NCI-H1048 (cell line): ENCODE measurements around the gene KSR1.

Source experiments
- DNase-seq: peaks from one replicate; lab custom pipeline; 2025; lab: John Stamatoyannopoulos, UW

The KSR1 gene

DNA sequence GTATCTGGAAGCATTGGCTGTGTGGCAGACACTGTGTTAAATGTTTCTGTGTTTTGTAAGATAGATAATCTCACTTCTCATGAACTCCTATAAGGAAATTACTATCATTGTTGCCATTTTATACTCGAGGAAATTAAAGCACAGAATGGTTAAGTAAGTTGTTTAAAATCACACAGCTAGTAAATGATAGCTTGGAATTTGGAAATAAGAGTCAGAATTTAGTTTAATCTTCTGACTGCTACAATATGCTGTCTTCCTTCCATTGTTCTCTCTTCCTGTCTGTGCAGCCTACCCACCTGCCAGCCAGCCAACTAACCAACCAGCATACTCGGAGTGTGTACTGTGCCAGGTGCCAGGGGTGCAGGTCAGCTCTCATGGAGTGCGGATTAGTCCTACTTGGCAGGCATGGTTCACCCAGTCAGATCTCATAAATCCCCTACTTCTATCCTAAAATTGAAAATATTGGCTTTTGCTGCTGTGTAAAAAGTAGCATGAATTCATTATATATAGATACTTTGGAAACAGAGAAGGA, 94.8 kb downstream of the KSR1 start:
- DNase-seq: no peak

DNA sequence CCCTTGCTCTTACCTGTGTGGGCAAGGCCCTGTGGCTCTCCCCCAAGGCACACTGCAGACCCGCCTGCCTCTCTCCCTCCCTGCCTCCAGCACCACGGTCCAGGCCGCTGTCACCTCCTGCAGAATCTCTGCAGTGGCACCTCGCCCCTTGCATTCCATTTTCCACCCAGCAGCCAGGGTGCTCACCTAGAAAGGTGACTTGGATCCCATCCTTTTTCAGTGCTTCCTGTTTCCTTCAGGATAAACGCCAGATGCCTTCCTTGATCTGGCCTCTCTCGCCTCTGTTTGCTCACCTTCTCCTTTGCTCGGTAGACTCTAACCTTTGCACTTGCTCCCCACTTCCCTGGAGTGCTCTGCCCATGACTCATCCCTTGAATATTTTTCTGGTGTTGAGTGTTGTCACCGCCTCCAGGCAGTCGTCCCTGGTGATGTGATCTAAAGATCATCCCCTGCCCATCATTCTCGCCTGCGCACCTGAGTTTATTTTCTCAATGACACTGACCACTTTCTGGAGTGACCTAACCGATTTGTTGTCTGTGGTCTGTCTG, 95.5 kb downstream of the KSR1 start:
- no peak for DNase-seq

DNA sequence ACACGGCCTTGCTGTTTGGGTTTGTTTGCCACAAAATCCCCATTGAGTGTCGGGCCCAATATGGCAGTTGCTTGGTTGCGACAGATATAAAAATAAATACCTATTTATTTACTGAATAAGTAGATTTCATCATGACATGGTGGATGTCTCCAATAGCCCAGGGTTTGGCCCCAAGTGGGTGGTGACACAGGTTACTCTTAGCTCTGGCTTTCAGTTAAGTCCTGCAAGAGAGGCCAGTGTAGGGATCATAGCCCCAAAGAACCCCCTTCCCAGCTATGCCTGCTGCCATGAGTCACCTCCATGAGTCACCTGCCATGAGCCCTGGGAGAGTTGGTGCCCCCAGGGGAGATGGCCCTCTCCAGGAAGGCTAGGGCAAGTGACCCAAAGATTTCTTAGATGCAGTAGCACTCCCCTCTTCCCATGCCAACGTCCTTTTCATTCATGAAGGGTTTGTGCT, 96.1 kb downstream of the KSR1 start:
- no peak for DNase-seq

DNA sequence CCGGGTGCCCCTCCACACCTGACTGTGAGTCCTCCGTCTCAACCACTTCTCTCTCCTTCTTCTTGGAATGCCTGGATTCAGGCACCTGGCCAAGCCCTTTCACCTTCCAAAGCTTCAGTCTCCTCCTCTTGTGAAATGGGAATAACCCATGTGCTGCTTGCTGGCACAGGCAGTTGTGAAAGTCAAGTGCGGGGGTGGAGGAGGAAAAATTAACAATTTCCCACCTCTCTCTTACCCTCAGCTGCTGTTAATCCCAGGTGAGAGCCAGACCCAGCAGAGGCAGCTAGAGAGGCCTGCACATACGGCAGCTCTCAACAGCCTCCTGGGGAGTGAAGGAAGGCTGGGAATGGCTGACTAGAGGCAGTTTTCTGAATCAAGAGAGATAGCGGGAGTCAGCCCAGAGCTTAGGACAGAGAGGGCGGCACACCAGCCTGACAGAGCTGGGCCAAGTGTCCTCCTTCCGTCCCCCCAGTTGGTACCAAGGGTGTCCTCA, 96.8 kb downstream of the KSR1 start:
- DNase-seq: no peak

DNA sequence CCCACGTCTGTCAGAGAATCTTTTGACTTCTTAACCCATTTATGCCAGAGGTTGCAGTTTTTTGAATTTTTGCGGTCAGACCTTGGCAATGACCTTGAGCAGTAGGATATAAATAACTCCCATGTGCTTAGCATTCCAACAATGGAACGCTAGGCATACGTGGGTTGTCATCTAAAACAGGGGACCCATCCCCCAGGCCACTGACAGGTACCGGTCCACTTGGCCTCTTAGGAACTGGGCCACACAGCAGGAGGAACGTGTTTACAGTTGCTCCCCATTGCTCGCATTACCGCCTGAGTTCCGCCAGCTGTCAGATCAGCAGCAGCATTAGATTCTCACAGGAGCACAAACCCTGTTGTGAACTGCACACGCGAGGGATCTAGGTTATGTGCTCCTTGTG, 97.9 kb downstream of the KSR1 start:
- no peak for DNase-seq

DNA sequence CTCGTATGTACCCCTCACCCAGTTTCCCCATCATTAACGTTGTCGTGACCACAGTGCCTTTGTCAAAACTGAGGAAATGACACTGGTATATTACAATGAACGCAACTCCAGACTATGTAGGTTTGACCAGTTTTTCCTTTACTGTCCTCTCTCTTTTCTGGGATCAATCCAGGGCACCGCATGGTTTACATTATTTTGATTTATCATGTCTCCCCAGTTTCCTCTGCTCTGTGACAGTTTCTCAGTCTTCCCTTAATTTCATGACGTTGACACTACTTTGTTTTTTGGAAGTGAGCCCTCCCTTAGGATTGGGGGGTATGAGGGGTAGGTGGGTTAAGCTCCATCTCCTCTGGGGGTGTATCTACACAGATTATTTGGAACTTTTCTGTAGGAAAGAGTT, 98.7 kb downstream of the KSR1 start:
- DNase-seq: no peak

DNA sequence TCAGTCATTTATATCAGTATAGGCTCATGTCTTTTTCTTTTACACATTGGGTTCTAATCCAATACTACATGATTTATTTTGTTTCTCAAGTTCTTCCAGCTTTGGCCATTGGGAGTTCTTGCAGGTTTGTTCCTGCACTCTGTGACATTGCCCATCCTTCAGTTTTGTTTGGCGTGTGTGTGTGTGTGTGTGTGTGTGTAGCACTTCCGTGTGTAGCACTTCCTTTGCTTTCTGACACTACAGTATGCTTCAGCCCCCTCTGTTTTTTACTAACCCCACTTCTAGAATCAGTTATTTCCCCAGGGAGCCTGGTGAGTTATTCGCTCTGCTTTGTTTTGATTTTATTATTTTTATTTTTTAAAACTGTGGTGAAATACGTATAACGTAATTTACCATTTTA, 99.1 kb downstream of the KSR1 start:
- DNase-seq: no peak

DNA sequence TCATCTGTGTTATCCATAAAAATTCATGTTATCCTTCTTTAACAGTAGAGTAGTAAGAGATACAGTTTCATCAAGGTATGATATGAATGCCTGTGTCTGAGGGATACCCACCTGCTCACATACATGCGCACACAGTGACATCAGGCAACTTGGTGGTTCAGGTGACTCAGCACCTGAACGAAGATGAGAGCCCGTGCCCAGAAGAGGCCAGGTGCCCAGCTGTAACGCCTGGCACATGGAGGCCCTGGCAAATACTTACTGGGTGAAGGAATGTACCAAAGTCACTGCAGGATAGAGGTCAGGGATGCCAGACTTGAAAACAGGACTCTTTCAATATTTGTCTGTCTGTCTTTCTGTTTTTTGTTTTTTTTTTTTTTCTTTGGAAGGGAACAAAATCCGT, 102.1 kb downstream of the KSR1 start:
- DNase-seq: no peak

DNA sequence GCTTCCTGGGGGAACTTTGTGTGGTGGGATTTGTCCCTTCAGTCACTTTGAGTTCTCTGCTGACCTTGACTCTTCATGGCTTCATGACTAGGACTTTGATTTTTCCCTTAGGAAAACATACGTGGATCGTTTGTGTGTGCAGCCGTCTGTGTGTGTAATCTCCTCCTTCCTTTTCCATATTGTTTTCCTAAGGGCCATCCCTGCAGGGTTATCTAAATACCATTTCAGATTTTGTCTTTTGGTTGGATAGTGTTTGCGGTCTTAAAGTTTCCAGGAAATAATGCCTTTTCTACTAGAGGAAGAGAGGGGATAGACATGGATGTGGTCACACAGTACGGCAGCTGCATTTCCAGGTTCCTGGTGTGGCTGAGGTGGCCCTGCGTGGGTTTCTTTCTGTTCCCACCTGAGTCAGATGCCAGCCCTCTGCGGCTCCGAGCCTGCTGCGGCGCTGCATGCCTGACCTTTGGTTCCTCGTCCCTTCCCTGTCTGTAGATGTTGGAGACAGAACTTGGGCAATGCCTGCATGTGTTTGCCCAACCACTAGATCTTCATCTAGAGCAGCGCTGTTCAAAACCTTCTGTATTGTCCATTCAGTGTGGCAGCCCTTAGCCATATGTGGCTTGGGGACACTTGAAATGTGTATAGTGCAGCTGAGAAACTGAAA, 102.7 kb downstream of the KSR1 start:
- DNase-seq: no peak

DNA sequence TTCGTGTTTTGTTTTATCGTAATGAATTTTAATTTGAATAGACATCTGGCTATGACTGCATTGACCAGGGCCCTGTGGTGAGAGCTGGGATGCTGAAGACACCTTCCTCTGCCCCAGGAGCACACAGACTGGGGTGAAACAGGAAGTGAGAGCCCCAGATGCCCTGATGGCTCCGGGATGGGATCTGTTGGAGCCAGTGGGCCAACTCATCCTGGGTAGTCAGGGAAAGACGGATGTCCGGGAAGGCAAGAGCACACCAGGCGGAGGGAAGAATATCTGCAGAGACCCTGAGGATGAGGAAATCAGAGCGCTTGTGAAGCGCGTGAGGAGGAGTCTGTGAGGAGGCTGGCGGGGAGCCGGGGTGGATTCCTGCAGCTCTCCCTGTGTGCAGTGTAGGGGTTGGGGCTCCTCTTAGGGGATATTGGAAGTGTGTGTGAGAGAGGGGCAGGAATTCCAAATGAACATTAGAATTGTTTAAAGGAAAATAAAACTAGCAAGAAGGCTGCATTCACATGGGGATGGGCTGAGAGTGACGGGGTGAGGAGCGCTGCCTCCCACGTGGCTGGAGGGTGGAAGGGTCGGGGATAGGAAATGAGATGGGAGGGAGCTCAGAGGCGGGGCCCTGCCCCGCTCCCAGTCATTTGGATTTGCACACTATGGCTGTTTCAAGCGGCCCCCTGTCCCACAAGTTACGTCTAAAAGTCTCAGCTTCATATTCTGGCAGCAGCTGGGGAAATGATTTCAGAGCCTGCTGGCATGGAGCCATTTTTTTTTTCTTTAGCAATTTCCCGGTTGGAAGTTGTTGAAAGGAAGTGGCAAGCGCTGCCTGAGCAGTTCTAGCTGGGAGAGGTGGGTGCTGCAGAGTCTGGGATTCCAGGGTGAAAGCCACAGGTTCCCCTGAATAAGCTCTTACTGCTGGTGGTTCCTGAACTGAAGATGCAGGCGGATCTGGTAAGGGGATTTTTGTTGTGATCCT, 103.5 kb downstream of the KSR1 start:
- no peak for DNase-seq

DNA sequence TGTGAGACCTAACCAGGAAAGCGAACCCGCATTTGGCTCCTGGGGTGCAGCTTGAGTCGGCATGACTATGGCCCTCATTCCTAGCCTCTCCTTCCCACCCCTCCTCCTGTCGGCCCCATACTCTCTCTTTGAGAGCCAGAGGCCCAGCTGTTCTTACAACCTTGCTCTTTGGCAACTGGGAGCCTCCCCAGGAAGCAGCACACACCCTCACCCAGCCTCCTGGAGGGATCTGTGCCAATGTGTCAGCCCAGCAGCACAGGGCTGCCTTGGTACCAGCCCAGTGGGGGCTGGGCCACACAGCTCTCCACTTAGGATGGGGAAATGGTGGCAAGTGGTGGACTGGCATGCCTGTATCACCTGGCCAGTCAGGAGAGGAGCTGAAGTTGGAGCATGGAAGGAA, 104.4 kb downstream of the KSR1 start:
- no peak for DNase-seq

DNA sequence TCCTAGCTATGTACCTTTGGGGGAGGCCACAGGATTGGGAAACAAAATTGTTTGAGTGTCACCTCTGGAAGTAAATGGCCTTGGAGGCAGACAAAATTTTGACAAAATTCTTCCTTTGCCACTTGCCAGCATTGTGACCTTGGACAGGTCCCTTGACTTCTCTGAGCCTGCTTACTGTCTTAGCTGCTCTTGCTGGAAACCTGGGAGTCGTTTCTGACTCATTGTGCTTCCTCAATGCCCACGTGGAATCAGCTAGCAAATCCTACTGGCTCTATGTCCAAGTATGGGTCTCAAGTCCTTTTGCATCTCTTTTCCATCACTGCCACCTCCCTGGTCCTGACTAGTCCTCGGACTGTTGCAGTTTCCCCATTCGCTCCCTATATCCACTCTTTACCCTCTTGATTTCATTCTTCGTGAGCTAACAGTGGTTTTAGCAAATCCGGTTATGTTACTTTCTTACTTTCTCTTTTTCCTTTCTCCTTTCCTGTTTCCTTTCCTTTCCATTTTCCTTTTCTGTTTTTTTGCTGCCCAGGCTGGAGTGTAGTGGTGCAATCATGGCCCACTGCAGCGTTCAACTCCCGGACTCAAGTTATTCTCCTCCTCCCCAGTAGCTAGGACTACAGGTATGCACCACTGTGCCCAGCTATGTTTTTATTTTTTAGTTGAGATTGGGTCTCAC, 106.7 kb downstream of the KSR1 start:
- no peak for DNase-seq

DNA sequence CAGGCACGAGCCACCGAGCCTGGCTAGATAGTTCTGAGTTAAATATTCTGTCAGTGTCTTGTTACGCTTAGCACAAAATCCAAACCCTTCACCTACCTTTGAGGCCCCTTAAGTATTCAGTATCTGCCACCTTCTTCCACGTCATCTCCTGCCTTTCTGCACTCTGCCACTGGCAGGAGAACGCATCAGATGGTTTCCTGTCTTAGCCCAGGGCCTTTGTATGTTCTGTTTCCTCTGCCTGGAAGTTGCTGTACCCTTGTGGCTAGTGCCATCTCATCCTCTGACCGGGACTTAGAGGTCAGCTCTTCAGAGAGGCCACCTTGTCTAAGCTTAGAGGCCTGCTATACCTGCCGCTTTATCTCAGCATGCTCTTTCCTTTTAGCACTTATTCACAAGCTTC, 107.3 kb downstream of the KSR1 start:
- DNase-seq: no peak

DNA sequence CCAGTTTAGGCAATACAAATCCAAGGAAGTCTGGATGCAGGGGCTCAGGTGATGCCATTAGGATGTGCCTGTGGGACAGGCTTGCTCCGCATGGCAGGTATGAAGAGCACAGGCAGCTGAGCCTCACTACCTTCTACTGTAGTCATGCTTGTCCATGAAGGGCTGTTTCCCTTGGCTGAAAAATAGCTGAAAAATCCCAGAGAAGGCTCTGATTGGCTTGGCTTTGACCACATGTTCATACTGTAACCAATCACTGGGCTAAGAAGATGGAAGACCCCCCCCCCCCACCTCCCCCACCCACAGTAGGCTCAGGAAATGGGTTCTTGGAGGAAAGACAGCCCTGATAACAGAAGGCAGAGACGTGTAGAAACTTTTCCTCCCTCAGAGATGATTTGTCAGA, 108.2 kb downstream of the KSR1 start:
- no peak for DNase-seq

DNA sequence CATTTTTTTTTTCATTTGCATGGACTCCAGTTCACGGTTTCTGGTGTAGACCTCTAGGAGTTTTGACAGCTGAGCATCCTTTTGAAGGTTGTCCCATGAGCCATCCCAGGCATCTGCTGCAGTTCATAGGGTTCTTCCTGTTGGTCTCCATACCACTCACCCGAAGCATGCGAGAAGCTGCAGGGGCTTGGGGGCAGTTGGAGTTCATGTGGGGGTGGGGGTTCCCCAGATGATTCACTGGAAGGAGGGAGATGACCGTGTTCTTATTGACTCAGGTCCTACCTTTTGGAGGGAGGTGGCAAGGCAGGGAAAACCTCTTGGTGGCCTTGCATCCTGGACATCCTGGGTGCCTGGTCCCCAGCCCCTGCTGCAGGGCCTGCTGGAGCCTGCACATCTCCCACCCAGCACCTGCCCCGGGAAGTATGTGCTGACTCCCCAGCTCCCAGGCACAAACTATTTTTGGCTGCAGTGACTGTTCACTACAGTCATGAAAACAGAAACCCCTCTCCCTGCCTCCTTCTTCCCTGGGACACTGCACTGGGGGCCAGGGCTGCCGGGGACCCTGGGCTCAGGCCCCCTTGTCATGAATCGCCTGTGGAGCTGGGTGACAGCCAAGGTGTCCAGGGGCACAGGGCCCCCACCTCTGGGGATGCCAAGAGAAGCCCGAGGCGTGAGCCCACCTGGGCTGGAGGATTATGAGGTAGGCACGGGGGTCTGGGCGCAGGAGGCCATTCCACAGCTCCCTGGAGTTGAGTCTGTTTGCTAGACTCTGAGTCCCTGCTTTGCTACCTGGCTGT, 109.8 kb downstream of the KSR1 start:
- DNase-seq: no peak

DNA sequence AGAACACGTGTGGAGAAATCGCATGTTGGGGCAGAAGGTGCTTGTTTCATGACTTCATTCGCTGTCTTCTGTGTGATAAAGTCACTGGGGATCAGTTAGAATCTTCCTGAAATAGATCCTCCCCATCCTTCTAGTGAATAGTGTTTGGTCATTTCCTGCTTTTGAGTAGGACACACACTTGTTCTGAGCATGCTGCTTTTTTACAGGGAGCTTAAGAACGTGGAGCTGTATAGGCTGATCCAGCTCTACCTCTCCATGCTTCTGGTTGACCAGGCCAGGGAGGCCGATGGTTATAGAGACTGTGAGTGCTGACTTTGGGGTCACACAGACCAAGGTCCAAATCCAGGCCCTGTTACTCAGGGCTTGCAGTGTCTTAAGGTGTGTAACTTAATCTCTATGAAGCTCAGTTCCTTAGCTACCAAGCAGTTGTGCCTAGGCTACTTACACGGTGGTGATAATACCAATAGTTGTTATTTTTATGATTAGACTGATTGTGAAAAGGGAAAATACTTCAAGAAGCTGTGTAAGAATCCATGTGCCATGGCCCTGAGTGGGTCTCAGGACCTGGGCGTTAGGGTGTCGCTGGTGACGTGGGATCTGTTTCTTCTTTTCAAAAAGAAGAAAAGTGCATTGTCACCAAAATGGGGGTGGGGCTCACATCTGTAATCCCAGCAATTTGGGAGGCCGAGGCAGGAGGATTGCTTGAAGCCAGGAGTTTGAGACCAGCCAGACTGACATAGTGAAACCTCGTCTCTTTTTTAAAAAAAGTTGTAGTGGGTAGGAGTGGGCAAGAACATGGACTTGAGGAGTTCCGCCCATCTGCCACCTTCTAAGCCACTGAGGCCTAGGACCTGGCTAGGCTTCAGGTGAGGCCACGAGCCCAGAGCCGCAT, 110.7 kb downstream of the KSR1 start:
- no peak for DNase-seq

DNA sequence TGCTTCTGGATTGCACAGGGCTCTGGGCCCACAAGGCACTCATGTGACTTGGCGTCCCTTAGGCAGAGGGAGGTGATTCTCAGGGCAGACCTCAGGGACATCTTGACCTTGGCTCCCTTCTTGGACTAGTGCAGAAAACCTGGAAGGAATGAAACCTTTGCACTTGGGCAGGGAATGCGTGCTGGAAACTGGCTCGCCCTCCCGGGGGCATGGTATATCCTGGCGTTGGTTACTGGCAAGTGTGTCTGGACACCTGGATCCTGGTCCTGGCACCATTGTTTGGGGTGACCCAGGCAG, 111.3 kb downstream of the KSR1 start:
- DNase-seq: no peak

DNA sequence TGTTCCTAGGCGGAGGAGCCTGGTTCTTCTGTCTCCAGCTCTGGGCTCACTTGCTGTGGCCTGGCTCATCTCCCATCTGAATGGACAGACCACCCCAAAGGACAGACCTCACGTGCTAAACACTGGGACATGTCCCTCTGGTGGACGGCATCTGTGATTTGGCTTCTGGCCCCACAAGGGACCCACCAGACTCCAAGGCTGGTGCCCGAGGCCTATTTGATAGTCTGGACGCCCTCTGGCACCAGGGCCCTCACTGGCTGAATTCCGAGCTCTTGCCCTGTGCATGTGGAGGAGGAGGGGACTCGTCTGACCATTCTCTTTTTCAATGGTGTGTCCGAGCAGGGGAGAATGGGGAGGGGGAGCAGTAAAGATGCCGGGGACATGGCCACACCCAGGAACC, 112.0 kb downstream of the KSR1 start:
- no peak for DNase-seq

DNA sequence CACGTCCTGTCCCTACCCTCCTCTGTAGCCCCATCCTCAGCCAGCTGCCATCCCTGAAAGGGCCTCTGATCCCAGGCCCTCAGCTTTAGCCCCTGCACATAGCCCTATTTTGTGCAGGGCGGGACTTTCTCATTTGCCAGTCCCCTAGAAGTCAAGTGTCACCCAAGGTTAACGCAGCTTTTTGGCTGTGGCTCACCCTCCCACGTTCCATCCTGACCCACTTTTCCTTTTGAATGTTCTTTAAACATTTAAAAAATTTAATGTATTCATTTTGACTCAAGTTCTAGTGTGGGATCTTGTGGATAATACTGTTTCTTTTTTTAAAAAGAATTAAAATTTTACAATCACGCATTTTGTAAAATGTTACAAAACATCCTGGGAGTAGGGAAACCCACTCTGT, 112.6 kb downstream of the KSR1 start:
- DNase-seq: no peak

DNA sequence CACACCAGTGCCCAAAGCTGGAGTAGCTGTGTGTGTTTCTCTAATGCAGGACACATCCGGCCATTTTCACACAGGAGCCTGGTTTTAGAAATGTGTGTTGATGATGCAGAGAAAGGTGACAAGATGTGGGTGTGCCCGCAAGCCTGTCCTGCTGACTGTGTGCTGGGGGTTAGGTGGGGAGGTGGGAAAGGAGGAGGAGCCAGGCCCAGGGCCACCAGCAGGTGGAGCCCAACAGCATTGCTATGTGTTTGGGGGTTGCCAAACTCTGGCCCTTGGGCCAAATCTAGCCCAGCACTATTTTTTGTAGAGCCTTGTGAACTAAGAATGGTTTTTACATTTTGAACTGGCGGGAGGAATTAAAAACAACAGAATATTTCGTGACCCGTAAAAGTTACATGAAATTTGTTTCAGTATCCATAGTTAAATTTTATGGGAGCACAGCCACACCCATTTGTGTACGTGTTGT, 113.0 kb downstream of the KSR1 start:
- no peak for DNase-seq
